KMS-11 (cell line): ENCODE results near the gene PRKG2.

ENCODE experiments used
- H2AFZ ChIP-seq: fragments of 200-600 bp; sonication (generic); 2 replicates; pipeline ENCODE4 v1.6.1; 2016; ENCODE audit warnings: antibody characterized with exemption, mixed run types, low read depth
- H3K27ac ChIP-seq: fragments of 200-600 bp; sonication (generic); 2 replicates; pipeline ENCODE4 v1.6.1; 2016; ENCODE audit warnings: mild to moderate bottlenecking, mixed run types
- H3K27me3 ChIP-seq: fragments of 200-600 bp; sonication (generic); 2 replicates; pipeline ENCODE4 v1.6.1; 2017; ENCODE audit warnings: mild to moderate bottlenecking, low read depth, mixed run types, moderate library complexity; ENCODE audit not compliant: insufficient read depth
- H3K36me3 ChIP-seq: fragments of 200-600 bp; sonication (generic); 2 replicates; pipeline ENCODE4 v1.6.1; 2017; ENCODE audit warnings: mild to moderate bottlenecking, mixed run types; ENCODE audit not compliant: insufficient read depth
- H3K4me1 ChIP-seq: fragments of 200-600 bp; sonication (generic); 2 replicates; pipeline ENCODE4 v1.6.1; 2016; ENCODE audit warnings: mild to moderate bottlenecking, low read depth, mixed run types; ENCODE audit not compliant: poor library complexity, severe bottlenecking
- H3K4me2 ChIP-seq: fragments of 200-600 bp; sonication (generic); 2 replicates; pipeline ENCODE4 v1.7.0; 2016; ENCODE audit warnings: mild to moderate bottlenecking, mixed run types
- H3K4me3 ChIP-seq: fragments of 200-600 bp; sonication (generic); IDR thresholded peaks from 2 replicates; pipeline ENCODE4 v1.6.1; 2017; ENCODE audit warnings: low read depth, low read length, mixed read lengths; ENCODE audit not compliant: insufficient read depth
- H3K79me2 ChIP-seq: fragments of 200-600 bp; sonication (generic); 2 replicates; pipeline ENCODE4 v1.6.1; 2016; ENCODE audit warnings: low read depth, mixed run types; ENCODE audit not compliant: insufficient read depth
- H3K9ac ChIP-seq: fragments of 200-600 bp; sonication (generic); 2 replicates; pipeline ENCODE4 v1.6.1; 2016; ENCODE audit warnings: mild to moderate bottlenecking, mixed run types
- H4K20me1 ChIP-seq: fragments of 200-600 bp; sonication (generic); 2 replicates; pipeline ENCODE4 v1.6.1; 2016; ENCODE audit warnings: mild to moderate bottlenecking, mixed run types; ENCODE audit not compliant: insufficient read depth
- TF ChIP-seq, protein P1 (sequence below): fragments of 200-600 bp; sonication (generic); conservative IDR thresholded peaks from 2 replicates; pipeline ENCODE4 v1.6.1; 2017; ENCODE audit warnings: low read depth, mild to moderate bottlenecking, antibody characterized with exemption, low read length, moderate library complexity, mixed read lengths

PRKG2 gene

DNA sequence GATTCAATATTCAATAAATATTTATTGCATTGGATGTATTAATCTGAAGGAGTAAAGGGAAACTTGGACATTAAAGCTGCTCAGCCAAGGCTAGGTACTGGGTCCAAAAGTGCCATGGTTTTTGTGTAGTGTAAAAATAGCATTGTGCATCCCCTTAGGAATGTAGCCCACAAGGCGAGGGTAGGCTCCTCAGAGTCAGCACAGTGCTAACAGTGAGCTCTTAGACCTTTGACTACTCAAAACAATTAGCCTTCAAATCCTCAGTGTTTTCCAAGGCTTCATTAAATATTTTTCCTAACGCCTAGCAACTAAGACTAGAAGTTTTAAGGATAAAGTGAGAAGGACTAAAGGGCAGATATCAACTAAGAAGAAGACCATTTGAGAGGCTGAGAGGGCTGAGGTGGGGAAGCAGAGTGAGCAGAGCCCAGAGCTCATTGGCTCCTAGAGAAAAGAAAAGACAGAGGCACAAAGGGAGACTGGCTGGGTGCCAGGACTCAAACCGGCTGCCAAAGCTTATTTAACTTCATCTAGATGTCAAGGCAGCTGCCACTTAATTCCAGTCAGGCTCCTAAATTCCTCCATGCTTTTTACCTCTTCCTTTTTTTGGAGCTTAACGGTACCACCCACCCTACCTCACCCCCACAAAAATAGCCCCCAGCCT, 17.0 kb downstream of the PRKG2 start:
- no peaks in the 10 kb centered on the region for H3K79me2 ChIP-seq
- no peak overlapping the region for H3K4me3 ChIP-seq
- no peak overlapping the region for H3K27ac ChIP-seq
- TF ChIP-seq, protein P1, sequence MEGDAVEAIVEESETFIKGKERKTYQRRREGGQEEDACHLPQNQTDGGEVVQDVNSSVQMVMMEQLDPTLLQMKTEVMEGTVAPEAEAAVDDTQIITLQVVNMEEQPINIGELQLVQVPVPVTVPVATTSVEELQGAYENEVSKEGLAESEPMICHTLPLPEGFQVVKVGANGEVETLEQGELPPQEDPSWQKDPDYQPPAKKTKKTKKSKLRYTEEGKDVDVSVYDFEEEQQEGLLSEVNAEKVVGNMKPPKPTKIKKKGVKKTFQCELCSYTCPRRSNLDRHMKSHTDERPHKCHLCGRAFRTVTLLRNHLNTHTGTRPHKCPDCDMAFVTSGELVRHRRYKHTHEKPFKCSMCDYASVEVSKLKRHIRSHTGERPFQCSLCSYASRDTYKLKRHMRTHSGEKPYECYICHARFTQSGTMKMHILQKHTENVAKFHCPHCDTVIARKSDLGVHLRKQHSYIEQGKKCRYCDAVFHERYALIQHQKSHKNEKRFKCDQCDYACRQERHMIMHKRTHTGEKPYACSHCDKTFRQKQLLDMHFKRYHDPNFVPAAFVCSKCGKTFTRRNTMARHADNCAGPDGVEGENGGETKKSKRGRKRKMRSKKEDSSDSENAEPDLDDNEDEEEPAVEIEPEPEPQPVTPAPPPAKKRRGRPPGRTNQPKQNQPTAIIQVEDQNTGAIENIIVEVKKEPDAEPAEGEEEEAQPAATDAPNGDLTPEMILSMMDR = no peak
- H4K20me1 ChIP-seq = no peaks in the 10 kb centered on the region
- no peak overlapping the region for H2AFZ ChIP-seq
- H3K4me1 ChIP-seq = no peaks in the 10 kb centered on the region
- H3K9ac ChIP-seq = no peak overlapping the region
- no peaks in the 10 kb centered on the region for H3K27me3 ChIP-seq
- no peak overlapping the region for H3K4me2 ChIP-seq
- H3K36me3 ChIP-seq = no peaks in the 10 kb centered on the region

DNA sequence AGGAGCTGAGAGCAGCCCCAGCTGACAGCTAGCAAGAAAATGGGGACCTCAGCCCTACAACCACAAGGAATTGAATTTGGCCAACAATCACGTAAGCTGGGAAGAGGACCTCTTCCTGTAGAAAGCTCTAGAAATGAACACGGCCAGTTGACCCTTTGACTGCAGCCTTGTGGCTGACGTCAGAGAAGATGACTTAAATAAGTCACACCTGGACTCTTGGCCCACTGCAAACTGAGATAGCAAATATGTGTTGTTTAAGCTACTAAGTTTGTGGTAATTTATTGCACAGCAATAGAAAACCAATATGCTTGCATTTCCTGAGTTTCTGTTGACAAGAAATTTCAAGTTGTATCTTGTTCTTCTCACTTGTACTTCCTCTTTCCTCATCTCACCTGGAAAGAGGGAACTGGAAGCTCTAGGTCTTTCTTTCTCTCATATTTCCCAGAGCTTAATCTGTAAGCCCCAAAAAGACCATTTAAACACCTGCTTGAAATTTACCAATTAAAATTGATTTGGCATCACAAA, 18.8 kb downstream of the PRKG2 start:
- H3K4me2 ChIP-seq = no peak overlapping the region
- no peaks in the 10 kb centered on the region for H3K4me1 ChIP-seq
- no peak overlapping the region for H3K27ac ChIP-seq
- no peak overlapping the region for H2AFZ ChIP-seq
- H3K9ac ChIP-seq = no peak overlapping the region
- TF ChIP-seq, protein P1 = no peak
- H3K4me3 ChIP-seq = no peak overlapping the region
- no peaks in the 10 kb centered on the region for H4K20me1 ChIP-seq
- no peaks in the 10 kb centered on the region for H3K79me2 ChIP-seq
- no peaks in the 10 kb centered on the region for H3K27me3 ChIP-seq
- H3K36me3 ChIP-seq = no peaks in the 10 kb centered on the region

DNA sequence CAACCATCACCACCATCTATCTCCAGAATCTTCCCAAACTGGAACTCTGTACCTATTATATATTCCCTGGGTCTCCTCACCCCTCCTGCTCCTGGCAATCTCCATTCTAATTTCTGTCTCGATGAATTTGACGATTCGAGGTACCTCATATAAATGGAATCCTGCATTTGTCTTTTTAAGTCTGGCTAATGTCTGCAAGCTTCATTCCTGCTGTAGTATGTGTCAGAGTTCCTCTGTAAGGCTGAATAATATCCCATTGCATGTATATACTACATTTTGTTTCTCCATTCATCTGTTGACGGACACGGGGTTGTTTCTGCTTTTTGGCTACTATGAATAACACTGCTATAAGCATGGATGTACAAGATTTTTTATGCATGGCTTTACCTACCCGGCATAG, 19.5 kb downstream of the PRKG2 start:
- Histone ChIP-seq H3K9ac (no peak overlapping the region), H4K20me1 (no peaks in the 10 kb centered on the region), H3K4me1 (no peaks in the 10 kb centered on the region), H3K79me2 (no peaks in the 10 kb centered on the region), H3K4me2 (no peak overlapping the region), H2AFZ (no peak overlapping the region), H3K27ac (no peak overlapping the region), H3K36me3 (no peaks in the 10 kb centered on the region), H3K27me3 (no peaks in the 10 kb centered on the region), H3K4me3 (no peak overlapping the region)
- TF ChIP-seq, protein P1 = no peak

DNA sequence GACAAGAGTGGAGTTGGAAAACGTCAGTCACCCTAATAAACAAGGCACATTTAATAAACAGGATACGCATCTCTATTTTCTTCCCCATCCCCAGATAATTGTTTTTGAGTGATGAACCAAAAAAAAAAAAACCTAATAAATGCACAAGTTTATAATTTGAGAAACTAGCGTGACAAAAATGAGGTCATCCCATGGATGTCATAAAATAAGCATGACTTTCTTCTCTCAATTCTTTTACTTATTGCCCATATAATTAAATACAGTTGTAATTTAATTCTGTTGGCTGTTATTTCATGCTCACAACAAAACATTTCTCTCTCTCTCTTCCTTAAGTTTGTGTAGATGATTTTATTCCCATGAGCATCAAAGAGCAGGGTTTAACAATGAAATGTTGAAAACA, 20.7 kb downstream of the PRKG2 start:
- H3K27me3 ChIP-seq = no peaks in the 10 kb centered on the region
- no peaks in the 10 kb centered on the region for H4K20me1 ChIP-seq
- no peak overlapping the region for H3K4me3 ChIP-seq
- no peaks in the 10 kb centered on the region for H3K4me1 ChIP-seq
- TF ChIP-seq, protein P1 = no peak
- no peak overlapping the region for H3K27ac ChIP-seq
- no peak overlapping the region for H2AFZ ChIP-seq
- no peaks in the 10 kb centered on the region for H3K36me3 ChIP-seq
- H3K9ac ChIP-seq = no peak overlapping the region
- no peaks in the 10 kb centered on the region for H3K79me2 ChIP-seq
- no peak overlapping the region for H3K4me2 ChIP-seq
